ENCODE data around the gene PLXNA3. TPM values are rescaled to one million over a fixed set of nuclear protein-coding genes. Genes with fewer than 3 reads are reported as not detected.
A peak's percentile ranks its signal among the peaks of the same experiment; 100 is the strongest.

The PLXNA3 gene
- total RNA-seq, 1 experiment from 2014 or later: 128 TPM

GRCh38 chrX:154516656-154517100 lies 58.6 kb downstream of the PLXNA3 start:
- Histone ChIP-seq H3K27me3 (ENCODE audit: control insufficient read depth, insufficient read depth, low read length) (no peaks in the 10 kb centered on the region), H3K36me3 (ENCODE audit: control insufficient read depth, insufficient read depth, low read length) (no peaks in the 10 kb centered on the region), H3K9me3 (ENCODE audit: control insufficient read depth, insufficient read depth, low read depth, low read length) (no peaks in the 10 kb centered on the region), H3K4me3 (ENCODE audit: low read depth in 2 of 2, low read length in 2 of 2) (peak overlapping the region; percentile 72 to 85), H3K27ac (ENCODE audit: low read length) (peak overlapping the region; percentile 78), H3K4me1 (ENCODE audit: control insufficient read depth, insufficient read depth, low read length) (peaks cover 12% of the 10 kb centered on the region)
- ChIA-PET POLR2A (interaction anchor here (0.6 kb wide), 2 partner anchors 17 to 260 kb away, joined by 3 read pairs; no protein-coding TSS in a partner anchor), CTCF (interaction anchor here (0.7 kb wide), 1 partner anchor 166 kb away, joined by 5 read pairs; no protein-coding TSS in a partner anchor)
- DNase-seq (ENCODE audit: low read depth, low spot score): no peak
- TF ChIP-seq TCF7L2 (IDR thresholded peaks at IDR 0.05; ENCODE audit: low read depth, low read length) (no peak), POLR2AphosphoS5 (IDR thresholded peaks at IDR 0.05; ENCODE audit: low read depth, low read length) (no peak), SIN3A (IDR thresholded peaks at IDR 0.05; ENCODE audit: borderline replicate concordance, insufficient read depth, low read depth, low read length) (no peak)
- TF ChIP-seq, protein P1, sequence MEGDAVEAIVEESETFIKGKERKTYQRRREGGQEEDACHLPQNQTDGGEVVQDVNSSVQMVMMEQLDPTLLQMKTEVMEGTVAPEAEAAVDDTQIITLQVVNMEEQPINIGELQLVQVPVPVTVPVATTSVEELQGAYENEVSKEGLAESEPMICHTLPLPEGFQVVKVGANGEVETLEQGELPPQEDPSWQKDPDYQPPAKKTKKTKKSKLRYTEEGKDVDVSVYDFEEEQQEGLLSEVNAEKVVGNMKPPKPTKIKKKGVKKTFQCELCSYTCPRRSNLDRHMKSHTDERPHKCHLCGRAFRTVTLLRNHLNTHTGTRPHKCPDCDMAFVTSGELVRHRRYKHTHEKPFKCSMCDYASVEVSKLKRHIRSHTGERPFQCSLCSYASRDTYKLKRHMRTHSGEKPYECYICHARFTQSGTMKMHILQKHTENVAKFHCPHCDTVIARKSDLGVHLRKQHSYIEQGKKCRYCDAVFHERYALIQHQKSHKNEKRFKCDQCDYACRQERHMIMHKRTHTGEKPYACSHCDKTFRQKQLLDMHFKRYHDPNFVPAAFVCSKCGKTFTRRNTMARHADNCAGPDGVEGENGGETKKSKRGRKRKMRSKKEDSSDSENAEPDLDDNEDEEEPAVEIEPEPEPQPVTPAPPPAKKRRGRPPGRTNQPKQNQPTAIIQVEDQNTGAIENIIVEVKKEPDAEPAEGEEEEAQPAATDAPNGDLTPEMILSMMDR (IDR thresholded peaks at IDR 0.05): no peak
- TF ChIP-seq, protein P2, sequence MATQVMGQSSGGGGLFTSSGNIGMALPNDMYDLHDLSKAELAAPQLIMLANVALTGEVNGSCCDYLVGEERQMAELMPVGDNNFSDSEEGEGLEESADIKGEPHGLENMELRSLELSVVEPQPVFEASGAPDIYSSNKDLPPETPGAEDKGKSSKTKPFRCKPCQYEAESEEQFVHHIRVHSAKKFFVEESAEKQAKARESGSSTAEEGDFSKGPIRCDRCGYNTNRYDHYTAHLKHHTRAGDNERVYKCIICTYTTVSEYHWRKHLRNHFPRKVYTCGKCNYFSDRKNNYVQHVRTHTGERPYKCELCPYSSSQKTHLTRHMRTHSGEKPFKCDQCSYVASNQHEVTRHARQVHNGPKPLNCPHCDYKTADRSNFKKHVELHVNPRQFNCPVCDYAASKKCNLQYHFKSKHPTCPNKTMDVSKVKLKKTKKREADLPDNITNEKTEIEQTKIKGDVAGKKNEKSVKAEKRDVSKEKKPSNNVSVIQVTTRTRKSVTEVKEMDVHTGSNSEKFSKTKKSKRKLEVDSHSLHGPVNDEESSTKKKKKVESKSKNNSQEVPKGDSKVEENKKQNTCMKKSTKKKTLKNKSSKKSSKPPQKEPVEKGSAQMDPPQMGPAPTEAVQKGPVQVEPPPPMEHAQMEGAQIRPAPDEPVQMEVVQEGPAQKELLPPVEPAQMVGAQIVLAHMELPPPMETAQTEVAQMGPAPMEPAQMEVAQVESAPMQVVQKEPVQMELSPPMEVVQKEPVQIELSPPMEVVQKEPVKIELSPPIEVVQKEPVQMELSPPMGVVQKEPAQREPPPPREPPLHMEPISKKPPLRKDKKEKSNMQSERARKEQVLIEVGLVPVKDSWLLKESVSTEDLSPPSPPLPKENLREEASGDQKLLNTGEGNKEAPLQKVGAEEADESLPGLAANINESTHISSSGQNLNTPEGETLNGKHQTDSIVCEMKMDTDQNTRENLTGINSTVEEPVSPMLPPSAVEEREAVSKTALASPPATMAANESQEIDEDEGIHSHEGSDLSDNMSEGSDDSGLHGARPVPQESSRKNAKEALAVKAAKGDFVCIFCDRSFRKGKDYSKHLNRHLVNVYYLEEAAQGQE (IDR thresholded peaks at IDR 0.05; ENCODE audit: insufficient read depth in 1 of 2, low read depth in 2 of 2, low read length in 1 of 2): no peak
- intact Hi-C loops (cut with micrococcal nuclease; ENCODE audit: unreplicated experiment): no loop called here
- in situ Hi-C loops (cut with HindIII; ENCODE audit: low pct_unique_long_range_greater_than_20kb, low sequenced_read_pairs): no loop called here
- no TSS peak for BruUV-seq (replicated peaks)
- ATAC-seq: peak; percentile 39

GRCh38 chrX:154517101-154517781 lies 59.2 kb downstream of the PLXNA3 start:
- no peaks in the 10 kb centered on the region for H3K36me3 ChIP-seq (ENCODE audit: control insufficient read depth, insufficient read depth, low read length)
- ATAC-seq: no peak
- ChIA-PET CTCF (no interaction called here), POLR2A (no interaction called here)
- peak overlapping the region; percentile 72 to 85 for H3K4me3 ChIP-seq (ENCODE audit: low read depth in 2 of 2, low read length in 2 of 2)
- H3K9me3 ChIP-seq (ENCODE audit: control insufficient read depth, insufficient read depth, low read depth, low read length): no peaks in the 10 kb centered on the region
- BruUV-seq (replicated peaks): no TSS peak
- H3K27me3 ChIP-seq (ENCODE audit: control insufficient read depth, insufficient read depth, low read length): no peaks in the 10 kb centered on the region
- in situ Hi-C loops (cut with HindIII; ENCODE audit: low pct_unique_long_range_greater_than_20kb, low sequenced_read_pairs): no loop called here
- TF ChIP-seq SIN3A (IDR thresholded peaks at IDR 0.05; ENCODE audit: borderline replicate concordance, insufficient read depth, low read depth, low read length): no peak
- TF ChIP-seq TCF7L2 (IDR thresholded peaks at IDR 0.05; ENCODE audit: low read depth, low read length): no peak
- TF ChIP-seq, protein P2 (IDR thresholded peaks at IDR 0.05; ENCODE audit: insufficient read depth in 1 of 2, low read depth in 2 of 2, low read length in 1 of 2): no peak
- no peak for TF ChIP-seq POLR2AphosphoS5 (IDR thresholded peaks at IDR 0.05; ENCODE audit: low read depth, low read length)
- TF ChIP-seq, protein P1 (IDR thresholded peaks at IDR 0.05): no peak
- peaks cover 12% of the 10 kb centered on the region for H3K4me1 ChIP-seq (ENCODE audit: control insufficient read depth, insufficient read depth, low read length)
- no peak for DNase-seq (ENCODE audit: low read depth, low spot score)
- H3K27ac ChIP-seq (ENCODE audit: low read length): peak overlapping the region; percentile 78
- intact Hi-C loops (cut with micrococcal nuclease; ENCODE audit: unreplicated experiment): no loop called here

All from Panc1 (cell line).